ENCODE results near the gene DYNC1LI2.

GRCh38 chr16:66741169-66741900, 10.1 kb downstream of the DYNC1LI2 start:
- no peak for TF ChIP-seq CTCF (conservative IDR thresholded peaks at IDR 0.05)
- TF ChIP-seq ZFX (IDR thresholded peaks at IDR 0.05): no peak

All from C4-2B (cell line).